ENCODE measurements around the gene BNIPL. TPM values are rescaled to one million over a fixed set of nuclear protein-coding genes. Genes with fewer than 3 reads are reported as not detected.
A peak's percentile ranks its signal among the peaks of the same experiment; 100 is the strongest.

The BNIPL gene
- total and polyA plus RNA-seq, 8 donors: 3.5 to 11.6 (median 8.5) TPM

DNA sequence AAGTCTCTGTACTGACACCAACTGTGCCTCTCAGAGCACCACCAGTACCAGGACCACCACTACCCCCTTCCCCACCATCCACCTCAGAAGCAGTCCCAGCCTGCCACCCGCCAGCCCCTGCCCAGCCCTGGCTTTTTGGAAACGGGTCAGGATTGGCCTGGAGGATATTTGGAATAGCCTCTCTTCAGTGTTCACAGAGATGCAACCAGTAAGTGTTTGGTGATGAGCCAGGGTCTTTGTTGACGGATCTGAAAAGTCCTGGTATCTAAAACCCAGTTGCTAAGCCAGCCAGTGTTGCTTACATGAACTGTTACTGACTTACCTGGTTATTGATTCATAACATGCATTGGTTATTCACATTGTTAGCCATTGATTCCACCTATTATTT is 12.3 kb downstream of the BNIPL start:
- Histone ChIP-seq H3K4me1 (peaks cover 6 to 28% of the 10 kb centered on the region in 2 donors), H3K9me3 (no peaks in the 10 kb centered on the region), H3K27me3 (no peaks in the 10 kb centered on the region), H3K27ac (peak overlapping the region; percentile 78 to 83), H3K4me3 (peak overlapping the region; percentile 66 to 79), H3K36me3 (peaks cover 4 to 35% of the 10 kb centered on the region in 2 donors)
- ATAC-seq (no peak), DNase-seq (no peak)
- TF ChIP-seq, protein P1, sequence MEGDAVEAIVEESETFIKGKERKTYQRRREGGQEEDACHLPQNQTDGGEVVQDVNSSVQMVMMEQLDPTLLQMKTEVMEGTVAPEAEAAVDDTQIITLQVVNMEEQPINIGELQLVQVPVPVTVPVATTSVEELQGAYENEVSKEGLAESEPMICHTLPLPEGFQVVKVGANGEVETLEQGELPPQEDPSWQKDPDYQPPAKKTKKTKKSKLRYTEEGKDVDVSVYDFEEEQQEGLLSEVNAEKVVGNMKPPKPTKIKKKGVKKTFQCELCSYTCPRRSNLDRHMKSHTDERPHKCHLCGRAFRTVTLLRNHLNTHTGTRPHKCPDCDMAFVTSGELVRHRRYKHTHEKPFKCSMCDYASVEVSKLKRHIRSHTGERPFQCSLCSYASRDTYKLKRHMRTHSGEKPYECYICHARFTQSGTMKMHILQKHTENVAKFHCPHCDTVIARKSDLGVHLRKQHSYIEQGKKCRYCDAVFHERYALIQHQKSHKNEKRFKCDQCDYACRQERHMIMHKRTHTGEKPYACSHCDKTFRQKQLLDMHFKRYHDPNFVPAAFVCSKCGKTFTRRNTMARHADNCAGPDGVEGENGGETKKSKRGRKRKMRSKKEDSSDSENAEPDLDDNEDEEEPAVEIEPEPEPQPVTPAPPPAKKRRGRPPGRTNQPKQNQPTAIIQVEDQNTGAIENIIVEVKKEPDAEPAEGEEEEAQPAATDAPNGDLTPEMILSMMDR (IDR thresholded peaks at IDR 0.05): peak; percentile 8 to 47
- intact Hi-C loops (cut with DNase I): no loop called here

DNA sequence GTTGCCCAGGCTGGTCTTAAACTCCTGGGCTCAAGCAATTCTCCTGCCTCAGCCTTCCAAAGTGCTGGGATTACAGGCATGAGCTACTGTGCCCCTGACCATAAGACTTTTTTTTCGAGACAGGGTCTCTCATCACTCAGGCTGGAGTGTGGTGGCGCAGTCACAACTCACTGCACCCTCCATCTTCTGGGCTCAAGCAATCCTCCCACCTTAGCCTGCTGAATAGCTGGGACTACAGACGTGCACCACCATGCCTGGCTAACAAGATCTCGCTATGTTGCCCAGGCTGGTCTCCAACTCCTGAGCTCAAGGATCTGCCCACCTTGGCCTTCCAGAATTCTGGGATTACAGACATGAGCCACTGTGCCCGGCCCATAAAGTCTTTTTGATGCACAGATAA is 13.1 kb downstream of the BNIPL start:
- Histone ChIP-seq H3K36me3 (peaks cover 11 to 43% of the 10 kb centered on the region in 2 donors), H3K27me3 (no peaks in the 10 kb centered on the region), H3K4me1 (peaks cover 6 to 28% of the 10 kb centered on the region in 2 donors), H3K4me3 (no peak overlapping the region), H3K9me3 (no peaks in the 10 kb centered on the region), H3K27ac (no peak overlapping the region)
- intact Hi-C loops (cut with DNase I): no loop called here
- TF ChIP-seq, protein P1 (IDR thresholded peaks at IDR 0.05): no peak
- no peak for DNase-seq
- ATAC-seq: no peak

DNA sequence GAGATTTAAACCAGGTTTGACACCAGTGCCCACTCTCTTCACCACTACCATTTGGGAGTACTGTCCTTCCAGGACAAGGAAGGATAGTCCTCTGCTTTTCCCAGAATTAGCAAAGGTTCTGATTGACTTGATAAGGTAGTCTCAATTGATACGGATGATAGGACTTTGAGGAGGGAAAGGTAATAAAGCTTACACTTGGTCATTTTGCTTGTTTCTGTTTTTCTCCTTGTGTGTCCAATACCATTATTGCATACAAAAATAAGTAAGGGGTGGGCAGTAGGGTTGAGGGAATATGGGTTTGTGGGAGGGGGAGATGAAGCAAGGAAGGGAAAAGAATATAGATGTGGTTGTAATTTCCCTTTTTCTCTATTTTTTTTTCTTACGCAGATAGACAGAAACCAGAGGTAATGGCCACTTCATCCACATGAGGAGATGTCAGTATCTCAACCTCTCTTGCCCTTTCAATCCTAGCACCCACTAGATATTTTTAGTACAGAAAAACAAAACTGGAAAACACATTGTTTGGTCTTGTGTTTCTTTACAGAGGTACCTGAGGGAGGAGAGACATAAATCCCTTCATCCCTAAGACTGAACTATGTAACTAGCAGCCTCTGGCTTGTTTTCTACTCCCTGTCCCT is 13.8 kb downstream of the BNIPL start:
- no peaks in the 10 kb centered on the region for H3K9me3 ChIP-seq
- no peak for DNase-seq
- intact Hi-C loops (cut with DNase I): no loop called here
- H3K27ac ChIP-seq: no peak overlapping the region
- H3K27me3 ChIP-seq: no peaks in the 10 kb centered on the region
- TF ChIP-seq, protein P1 (IDR thresholded peaks at IDR 0.05): no peak
- ATAC-seq: no peak
- peaks cover 12 to 50% of the 10 kb centered on the region in 2 donors for H3K36me3 ChIP-seq
- peaks cover 6 to 31% of the 10 kb centered on the region in 2 donors for H3K4me1 ChIP-seq
- H3K4me3 ChIP-seq: no peak overlapping the region

DNA sequence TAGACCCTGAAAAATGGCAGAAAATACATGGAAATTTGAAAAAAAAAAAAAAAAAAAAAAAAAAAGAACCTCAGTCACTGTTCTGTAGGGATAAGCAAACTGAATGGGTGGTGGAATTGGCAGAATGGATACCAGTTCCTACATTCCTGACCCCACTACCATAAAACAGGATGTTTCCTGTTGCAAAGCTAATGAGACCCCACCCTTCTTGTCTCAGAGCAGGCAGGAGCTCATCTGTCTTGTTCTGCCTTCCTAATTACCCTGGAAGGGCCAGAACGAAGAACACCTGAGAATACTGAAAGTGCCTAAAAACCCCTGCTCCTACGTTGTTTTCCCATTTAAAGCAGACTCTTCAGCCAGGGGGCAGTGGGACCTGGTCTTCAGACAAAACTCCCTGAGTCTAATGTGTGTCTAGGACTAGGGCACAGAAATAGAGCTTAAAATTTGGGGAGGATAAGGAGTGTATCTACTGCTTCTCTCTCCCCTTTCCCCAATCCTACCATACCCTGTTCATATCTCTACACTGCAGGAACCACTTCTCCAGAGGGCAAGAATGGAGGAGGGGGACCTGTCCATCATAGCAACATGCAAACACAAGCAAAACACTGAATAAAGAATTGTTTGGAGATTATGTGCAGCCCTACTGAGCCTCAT is 15.1 kb downstream of the BNIPL start:
- no peaks in the 10 kb centered on the region for H3K9me3 ChIP-seq
- no peak overlapping the region for H3K27ac ChIP-seq
- no peak overlapping the region for H3K4me3 ChIP-seq
- ATAC-seq (no peak), DNase-seq (no peak)
- H3K4me1 ChIP-seq: peaks cover 14 to 44% of the 10 kb centered on the region in 2 donors
- peaks cover 12 to 64% of the 10 kb centered on the region in 2 donors for H3K36me3 ChIP-seq
- intact Hi-C loops (cut with DNase I): no loop called here
- TF ChIP-seq, protein P1 (IDR thresholded peaks at IDR 0.05): no peak
- no peaks in the 10 kb centered on the region for H3K27me3 ChIP-seq

DNA sequence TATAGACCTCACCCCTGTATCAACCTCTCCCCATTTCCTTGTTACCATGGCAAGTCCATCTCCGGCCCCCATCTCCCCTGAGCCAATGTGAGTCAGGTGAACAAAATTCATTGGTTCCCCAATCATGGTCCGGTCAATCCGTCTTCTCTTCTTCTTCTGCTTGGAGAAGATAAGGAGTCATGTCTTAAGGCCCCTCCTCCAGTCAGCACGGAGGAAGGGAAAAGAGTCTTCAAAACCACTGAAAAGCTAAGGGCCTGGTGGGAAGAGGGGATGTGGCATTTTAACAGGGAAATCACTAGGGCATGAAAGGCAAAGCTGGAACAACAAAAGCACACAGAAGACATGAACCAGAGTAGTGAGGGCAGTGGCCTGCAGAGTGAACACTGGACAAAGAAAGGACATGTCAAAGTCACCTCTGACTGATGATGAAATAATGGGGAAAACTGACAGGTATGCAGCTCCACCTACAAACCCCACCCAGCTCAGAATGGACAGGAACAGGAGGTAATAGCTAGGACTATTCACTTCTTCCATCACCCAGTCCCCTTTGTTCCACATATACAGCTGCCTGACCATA is 18.7 kb downstream of the BNIPL start:
- DNase-seq (no peak), ATAC-seq (no peak)
- intact Hi-C loops (cut with DNase I): no loop called here
- TF ChIP-seq, protein P1 (IDR thresholded peaks at IDR 0.05): no peak
- Histone ChIP-seq H3K4me1 (peaks cover 18 to 45% of the 10 kb centered on the region in 2 donors), H3K36me3 (peaks cover 12 to 65% of the 10 kb centered on the region in 2 donors), H3K9me3 (no peaks in the 10 kb centered on the region), H3K4me3 (no peak overlapping the region), H3K27me3 (no peaks in the 10 kb centered on the region), H3K27ac (peak overlapping the region in 1 of 2 donors; percentile 89)
